GM12873 (cell line): ENCODE results near the gene CENPP.

Experiments used
- CTCF ChIP-seq: IDR thresholded peaks from 2 replicates; pipeline ENCODE4 v1.5.1; 2012; ENCODE audit warnings: low read depth, mild to moderate bottlenecking, moderate library complexity, low read length, control low read depth; ENCODE audit not compliant: insufficient read depth; ENCODE audit errors: missing control alignments

Gene CENPP

GRCh38 chr9:92647671-92648473, 322.1 kb downstream of the CENPP start:
- no peak for TF ChIP-seq CTCF

- no peak for TF ChIP-seq CTCF
These were observed 322.8 kb downstream of the CENPP start for GRCh38 chr9:92648474-92648971.

- TF ChIP-seq CTCF: no peak
These were observed 323.3 kb downstream of the CENPP start for GRCh38 chr9:92649007-92649406.

GRCh38 chr9:92650296-92650695, 324.5 kb downstream of the CENPP start:
- no peak for TF ChIP-seq CTCF

GRCh38 chr9:92650839-92651621, 325.3 kb downstream of the CENPP start:
- no peak for TF ChIP-seq CTCF

GRCh38 chr9:92652461-92652860, 326.7 kb downstream of the CENPP start:
- no peak for TF ChIP-seq CTCF
